GM19023 (cell line): ENCODE results near the gene OR10H4.
"Not testable (repeated sequence)": the region's sequence is repeated elsewhere in the genome, so short reads cannot be mapped to it uniquely, and the experiment has no call there.

Experiments
- ATAC-seq: cut with Tn5 transposase; IDR thresholded peaks from one replicate; pipeline ENCODE4 v1.9.1; 2021; ENCODE audit warnings: mild to moderate bottlenecking, moderate library complexity; ENCODE audit not compliant: unreplicated experiment

The OR10H4 gene

GRCh38 chr19:15948223-15949058 is at the start of gene OR10H4:
Gene OR10H4, plus strand, starts transcription at chr19:15949008. Its CDS starts 0 bp downstream, at chr19:15949008.
- no peak for ATAC-seq

DNA sequence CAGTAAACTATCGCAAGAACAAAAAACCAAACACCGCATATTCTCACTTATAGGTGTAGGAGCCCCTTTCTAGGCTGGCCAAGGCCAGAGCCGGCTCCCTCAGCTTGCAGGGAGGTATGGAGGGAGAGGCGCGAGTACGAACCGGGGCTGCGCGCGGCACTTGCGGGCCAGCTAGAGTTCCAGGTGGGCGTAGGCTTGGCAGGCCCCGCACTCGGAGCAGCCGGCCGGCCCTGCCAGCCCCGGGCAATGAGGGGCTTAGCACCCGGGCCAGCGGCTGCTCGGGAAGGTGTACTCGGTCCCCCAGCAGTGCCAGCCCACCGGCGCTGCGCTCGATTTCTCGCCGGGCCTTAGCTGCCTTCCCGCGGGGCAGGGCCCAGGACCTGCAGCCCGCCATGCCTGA is 49.2 kb upstream of the OR10H4 start:
- ATAC-seq = not testable (repeated sequence)

DNA sequence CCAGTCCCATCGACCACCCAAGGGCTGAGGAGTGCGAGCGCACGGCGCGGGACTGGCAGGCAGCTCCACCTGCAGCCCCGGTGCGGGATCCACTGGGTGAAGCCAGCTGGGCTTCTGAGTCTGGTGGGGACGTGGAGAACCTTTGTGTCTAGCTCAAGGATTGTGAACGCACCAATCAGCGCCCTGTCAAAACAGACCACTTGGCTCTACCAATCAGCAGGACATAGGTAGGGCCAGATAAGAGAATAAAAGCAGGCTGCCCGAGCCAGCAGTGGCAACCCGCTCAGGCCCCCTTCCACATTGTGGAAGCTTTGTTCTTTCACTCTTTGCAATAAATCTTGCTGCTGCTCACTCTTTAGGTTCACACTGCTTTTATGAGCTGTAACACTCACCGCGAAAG is 48.8 kb upstream of the OR10H4 start:
- ATAC-seq = not testable (repeated sequence)

- ATAC-seq = no peak
Observed at GRCh38 chr19:15900504-15900903, 48.3 kb upstream of the OR10H4 start.

GRCh38 chr19:15902254-15902653 is 46.6 kb upstream of the OR10H4 start:
- ATAC-seq = no peak

DNA sequence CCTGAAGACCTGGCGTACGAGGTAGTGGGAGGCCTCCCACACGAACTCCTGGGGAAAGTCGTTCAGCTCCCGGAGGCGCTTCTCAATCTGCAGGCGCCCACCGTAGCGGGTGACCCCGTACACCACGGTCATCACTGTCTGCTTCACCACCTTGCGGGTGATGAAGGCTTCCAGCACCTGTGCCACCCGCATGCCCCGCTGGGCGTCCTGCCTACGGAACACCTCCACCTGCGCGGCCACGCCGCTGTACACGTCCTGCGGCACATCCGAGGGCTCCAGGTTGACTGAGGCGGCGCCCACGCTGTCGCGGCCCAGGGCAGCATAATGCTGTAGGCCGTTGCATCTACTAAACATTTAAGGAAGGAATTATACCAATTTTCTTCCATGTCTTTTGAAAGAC is 45.9 kb upstream of the OR10H4 start:
- ATAC-seq = not testable (repeated sequence)

GRCh38 chr19:15905026-15905425 is 43.8 kb upstream of the OR10H4 start:
- ATAC-seq = no peak

- no peak for ATAC-seq
Observed at GRCh38 chr19:15911599-15912235, 37.1 kb upstream of the OR10H4 start.

DNA sequence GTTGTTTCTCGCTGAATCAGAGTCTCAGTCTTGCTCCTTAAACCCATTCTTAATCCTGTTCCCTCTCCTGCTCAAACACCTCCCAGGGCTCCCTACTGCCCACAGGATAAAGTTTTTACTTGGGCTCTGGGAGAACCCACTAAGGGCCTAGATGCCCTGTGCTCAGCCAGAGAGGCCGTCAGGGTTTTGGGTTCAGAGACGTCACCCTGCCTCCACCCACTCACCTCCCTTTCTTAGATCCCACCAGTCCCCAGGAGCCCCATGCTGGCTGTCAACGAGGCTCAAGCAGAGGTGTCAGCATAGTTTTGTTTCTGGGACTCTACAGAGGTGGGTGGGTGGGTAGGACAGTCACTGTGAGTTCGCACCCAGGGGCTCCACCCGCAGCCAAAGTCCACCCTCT is 35.4 kb upstream of the OR10H4 start:
- no peak for ATAC-seq

DNA sequence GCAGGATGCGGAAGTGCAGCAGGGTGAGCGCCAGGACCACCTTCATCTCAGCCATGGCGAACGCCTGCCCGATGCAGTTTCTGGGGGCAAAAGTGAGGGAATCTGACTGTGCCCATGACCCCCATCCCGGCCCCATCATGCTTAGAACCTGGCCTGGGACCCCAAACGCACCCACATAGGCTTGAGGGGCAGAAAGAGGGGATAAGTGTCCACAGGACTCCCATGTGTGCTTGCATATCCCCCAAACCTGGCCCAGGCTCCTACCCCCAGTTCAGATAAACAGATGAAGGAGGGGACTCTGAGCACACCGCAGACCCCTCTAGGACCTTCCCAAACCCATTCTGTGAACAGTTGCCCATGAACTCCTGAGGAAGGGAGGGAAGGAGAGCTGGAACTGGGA is 35.0 kb upstream of the OR10H4 start:
- no peak for ATAC-seq

DNA sequence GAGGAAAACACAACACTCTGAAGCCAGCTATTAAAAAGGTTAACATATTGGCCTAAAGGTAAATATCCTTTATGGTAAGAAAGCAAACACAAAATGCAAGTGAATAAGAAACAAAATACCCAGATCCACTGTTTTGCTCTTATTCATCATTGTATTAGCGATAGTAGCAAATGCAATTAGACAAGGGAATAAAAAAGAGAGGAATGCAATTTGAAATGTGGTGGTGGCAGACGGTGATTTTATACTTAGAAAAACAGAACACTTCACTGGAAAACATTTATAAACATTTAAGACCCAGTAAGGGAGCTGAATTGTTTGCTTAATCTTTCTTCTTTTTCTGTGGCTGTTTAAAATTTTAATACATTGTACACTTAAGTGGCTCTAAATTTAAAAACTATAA is 33.7 kb upstream of the OR10H4 start:
- no peak for ATAC-seq

- ATAC-seq = no peak
Observed at GRCh38 chr19:15919243-15919642, 29.6 kb upstream of the OR10H4 start.

DNA sequence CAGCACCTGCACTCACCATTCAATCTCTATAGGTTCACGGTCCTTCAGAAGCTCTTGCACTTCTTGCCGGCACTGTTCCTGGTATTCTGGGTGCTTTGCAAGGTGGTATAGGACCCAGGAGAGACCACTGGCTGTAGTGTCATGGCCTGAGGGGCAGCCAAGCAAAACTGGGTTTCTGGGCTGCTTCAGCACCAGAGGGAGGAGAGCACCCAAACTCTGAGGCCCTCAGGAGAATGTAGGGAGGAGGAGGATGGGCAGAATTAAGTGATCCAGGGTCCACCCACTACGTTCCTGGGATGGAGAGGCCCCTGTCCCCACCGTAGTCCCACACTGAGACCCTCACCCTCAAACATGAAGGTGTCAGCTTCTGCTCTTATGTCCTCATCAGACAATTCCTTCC is 26.8 kb upstream of the OR10H4 start:
- ATAC-seq = no peak

GRCh38 chr19:15923702-15924101 is 25.1 kb upstream of the OR10H4 start:
- no peak for ATAC-seq

DNA sequence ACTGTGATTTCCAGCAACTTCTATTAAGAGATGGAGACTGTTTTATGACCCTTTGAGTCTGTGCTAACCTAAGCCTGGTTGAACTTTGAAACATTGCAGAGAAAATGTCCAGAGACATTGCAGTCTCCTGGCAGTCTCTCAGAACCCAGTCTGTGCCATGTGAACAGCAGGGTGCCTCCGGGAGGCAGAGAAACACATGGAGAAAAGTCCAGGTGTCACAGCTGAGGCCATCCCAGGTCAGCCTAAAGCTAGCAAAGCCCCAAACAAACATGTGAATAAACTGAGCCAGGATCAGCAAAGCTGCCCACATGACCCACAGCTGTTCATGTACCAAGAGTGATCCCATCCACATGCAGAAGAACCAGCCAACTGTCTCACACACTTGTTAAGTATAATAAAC is 22.3 kb upstream of the OR10H4 start:
- ATAC-seq = no peak

GRCh38 chr19:15928321-15928720 is 20.5 kb upstream of the OR10H4 start:
- ATAC-seq = no peak

DNA sequence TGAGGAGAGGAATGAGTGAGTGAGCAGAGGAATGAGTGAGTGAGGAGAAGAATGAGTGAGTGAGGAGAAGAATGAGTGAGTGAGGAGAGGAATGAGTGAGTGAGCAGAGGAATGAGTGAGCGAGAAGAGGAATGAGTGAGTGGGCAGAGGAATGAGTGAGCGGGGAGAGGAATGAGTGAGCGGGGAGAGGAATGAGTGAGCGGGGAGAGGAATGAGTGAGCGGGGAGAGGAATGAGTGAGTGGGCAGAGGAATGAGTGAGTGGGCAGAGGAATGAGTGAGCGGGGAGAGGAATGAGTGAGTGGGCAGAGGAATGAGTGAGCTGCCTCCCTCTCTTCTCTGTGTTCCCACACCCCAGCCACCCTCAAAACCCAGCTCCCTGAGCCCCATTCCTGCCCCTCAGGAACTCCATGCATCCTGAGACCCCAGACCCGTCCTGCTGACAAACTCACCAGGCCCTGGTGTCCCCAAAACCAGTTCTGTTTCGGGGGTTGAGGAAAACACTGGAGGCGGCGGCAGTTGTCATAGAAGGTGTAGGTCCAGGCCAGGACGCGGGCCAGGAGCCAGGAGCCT is 15.0 kb upstream of the OR10H4 start:
- not testable (repeated sequence) for ATAC-seq

DNA sequence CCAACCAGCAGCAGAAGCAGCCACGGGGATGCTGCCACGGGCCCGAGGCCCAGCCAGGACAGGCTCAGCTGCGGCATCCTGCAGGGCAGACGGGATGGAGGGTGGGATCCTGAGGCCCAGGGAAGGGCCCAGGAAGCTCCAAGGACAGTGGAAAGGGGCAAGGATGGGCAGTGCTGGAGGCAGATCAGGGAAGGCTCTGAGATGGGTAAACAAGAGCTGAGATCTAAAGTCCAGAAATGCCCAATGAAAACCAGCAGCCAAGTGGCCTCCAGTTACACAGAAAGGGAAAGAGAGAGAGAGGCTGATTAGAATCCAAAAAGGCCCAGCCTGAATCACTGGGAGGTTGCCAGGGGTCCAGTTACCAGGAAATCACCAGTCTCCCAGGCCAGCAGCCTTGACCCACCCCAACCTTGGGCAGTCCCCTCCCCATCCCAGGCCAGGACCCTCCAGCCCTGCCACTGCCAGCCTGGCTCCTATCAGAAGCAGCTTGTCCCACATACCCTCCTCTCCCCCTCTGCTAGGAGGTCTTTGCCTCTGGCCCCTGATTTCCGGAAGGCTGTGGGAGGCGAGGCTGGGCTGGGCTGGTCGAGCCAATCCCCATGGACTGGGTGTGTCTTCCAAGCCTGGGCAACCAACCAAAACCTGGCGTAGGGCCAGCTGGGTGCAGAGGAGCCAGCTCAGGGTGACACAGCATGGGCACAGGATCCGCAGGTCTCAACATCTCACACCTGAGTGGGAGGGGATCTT is 14.3 kb upstream of the OR10H4 start, which contains the start of gene CYP4F11:
Gene CYP4F11 (minus strand): TSS at position 198 of the 747 bp plus-strand sequence. CDS start 121 bp downstream, at position 77.
- ATAC-seq = no peak

- no peak for ATAC-seq
Observed at GRCh38 chr19:15935167-15935702, 13.6 kb upstream of the OR10H4 start.

DNA sequence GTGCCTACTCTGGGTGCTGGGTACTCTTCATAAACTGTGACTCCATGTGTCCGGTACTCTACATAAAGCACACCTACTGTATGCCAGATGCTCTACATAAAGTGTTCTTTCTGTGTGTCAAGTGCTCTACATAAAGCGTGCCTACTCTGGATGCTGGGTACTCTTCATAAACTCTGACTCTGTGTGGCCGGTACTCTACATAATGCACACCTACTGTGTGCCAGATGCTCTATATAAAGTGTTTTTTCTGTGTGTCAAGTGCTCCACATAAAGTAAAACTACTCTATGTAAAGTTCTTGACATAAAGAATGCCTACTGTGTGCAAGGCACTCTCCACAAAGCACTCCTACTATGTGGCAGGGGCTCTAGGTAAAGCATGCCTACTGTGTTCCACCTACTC is 12.6 kb upstream of the OR10H4 start:
- ATAC-seq = no peak

DNA sequence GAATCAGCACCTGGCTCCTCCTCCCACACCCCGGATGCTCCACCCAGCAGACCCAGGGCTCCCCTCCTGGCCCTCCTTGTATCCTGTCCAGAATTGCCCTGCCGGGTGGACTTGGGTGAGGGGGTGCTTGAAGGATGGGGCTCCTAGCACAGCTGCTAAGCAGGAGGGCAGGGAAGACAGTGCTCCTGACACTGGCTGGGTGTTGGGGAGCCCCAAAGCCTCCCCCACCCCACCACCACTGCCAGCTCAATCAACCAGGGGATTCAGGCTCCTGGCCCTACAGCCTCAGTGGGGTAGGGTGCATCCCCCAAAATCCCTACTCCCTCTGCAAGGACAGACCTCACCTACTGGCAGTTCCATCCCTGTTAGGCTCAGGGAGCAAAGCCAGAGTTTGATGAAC is 11.9 kb upstream of the OR10H4 start:
- no peak for ATAC-seq
